ENCODE measurements around the gene SMIM21. TPM values are rescaled to one million over a fixed set of nuclear protein-coding genes. Genes with fewer than 3 reads are reported as not detected.

Gene SMIM21
- total RNA-seq, 2 donors from 2014 or later, result not detected

DNA sequence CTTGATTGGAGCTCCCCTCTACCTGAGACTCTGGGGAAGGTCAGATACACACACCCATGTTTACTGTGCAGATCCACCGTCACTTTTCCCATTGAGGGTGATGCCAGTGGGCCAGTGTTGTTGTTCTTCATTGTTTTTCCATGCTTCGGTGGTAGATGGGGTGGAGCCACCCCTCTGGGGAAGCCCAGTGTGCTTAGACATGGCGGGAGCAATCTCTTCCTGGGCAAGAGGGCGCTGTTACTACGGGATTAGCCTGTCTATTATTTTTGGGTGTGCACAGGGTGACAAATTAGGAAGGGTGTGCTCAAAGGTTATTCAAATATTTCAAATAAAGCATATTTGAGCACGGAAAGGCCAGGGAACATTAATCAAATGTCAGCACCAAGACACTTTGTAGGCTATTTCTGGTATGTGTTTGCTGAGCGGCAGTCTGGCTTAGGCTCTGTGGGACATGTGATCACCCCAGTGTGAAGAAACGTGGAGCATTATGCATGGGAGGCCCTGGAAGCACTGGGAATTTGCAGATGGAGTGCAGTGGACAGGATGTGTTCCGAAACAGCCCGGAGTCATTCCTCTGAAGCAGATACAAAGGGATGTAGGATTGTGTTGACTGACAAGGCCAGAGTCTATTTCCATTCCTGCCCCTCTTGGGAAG is 34.8 kb upstream of the SMIM21 start:
- DNase-seq, result no peak
- Histone ChIP-seq H3K4me1 (no peaks in the 10 kb centered on the region), H3K9ac (ENCODE audit: low read depth in 2 of 2, low read length in 2 of 2) (no peak overlapping the region), H3K36me3 (no peaks in the 10 kb centered on the region), H3K4me3 (no peak overlapping the region), H3K27me3 (no peaks in the 10 kb centered on the region), H3K27ac (no peak overlapping the region), H3K9me3 (no peaks in the 10 kb centered on the region)
- intact Hi-C loops (cut with DNase I), result no loop called here
- TF ChIP-seq, protein P1, sequence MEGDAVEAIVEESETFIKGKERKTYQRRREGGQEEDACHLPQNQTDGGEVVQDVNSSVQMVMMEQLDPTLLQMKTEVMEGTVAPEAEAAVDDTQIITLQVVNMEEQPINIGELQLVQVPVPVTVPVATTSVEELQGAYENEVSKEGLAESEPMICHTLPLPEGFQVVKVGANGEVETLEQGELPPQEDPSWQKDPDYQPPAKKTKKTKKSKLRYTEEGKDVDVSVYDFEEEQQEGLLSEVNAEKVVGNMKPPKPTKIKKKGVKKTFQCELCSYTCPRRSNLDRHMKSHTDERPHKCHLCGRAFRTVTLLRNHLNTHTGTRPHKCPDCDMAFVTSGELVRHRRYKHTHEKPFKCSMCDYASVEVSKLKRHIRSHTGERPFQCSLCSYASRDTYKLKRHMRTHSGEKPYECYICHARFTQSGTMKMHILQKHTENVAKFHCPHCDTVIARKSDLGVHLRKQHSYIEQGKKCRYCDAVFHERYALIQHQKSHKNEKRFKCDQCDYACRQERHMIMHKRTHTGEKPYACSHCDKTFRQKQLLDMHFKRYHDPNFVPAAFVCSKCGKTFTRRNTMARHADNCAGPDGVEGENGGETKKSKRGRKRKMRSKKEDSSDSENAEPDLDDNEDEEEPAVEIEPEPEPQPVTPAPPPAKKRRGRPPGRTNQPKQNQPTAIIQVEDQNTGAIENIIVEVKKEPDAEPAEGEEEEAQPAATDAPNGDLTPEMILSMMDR (IDR thresholded peaks at IDR 0.05), result no peak

DNA sequence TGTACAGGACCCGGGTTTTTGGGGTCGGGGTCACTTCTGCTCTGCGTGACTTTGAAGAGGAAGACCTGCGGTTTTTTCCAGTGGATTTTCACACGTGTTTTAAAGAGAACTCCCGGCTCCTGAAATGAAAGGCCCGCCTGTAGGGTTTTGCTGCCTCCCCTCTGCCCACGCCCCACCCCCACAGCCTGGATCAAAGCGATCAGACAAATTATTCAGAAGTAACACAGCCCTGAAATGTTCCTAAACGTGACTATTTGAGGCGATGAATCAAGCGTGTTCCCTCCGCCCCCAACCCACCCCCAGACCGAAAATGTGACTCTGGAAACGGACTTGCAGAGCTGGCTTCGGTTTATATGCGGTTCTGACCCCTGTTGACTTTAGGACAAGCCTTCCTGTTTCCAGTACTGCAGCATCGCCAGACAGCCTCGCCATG is 28.7 kb upstream of the SMIM21 start:
- Histone ChIP-seq H3K9me3 (no peaks in the 10 kb centered on the region), H3K4me3 (peak overlapping the region; percentile 37), H3K27ac (no peak overlapping the region), H3K4me1 (no peaks in the 10 kb centered on the region), H3K36me3 (no peaks in the 10 kb centered on the region), H3K27me3 (peaks cover 12% of the 10 kb centered on the region), H3K9ac (ENCODE audit: low read depth in 2 of 2, low read length in 2 of 2) (no peak overlapping the region)
- no peak for DNase-seq
- intact Hi-C loops (cut with DNase I), result no loop called here
- TF ChIP-seq, protein P1 (IDR thresholded peaks at IDR 0.05), result no peak

DNA sequence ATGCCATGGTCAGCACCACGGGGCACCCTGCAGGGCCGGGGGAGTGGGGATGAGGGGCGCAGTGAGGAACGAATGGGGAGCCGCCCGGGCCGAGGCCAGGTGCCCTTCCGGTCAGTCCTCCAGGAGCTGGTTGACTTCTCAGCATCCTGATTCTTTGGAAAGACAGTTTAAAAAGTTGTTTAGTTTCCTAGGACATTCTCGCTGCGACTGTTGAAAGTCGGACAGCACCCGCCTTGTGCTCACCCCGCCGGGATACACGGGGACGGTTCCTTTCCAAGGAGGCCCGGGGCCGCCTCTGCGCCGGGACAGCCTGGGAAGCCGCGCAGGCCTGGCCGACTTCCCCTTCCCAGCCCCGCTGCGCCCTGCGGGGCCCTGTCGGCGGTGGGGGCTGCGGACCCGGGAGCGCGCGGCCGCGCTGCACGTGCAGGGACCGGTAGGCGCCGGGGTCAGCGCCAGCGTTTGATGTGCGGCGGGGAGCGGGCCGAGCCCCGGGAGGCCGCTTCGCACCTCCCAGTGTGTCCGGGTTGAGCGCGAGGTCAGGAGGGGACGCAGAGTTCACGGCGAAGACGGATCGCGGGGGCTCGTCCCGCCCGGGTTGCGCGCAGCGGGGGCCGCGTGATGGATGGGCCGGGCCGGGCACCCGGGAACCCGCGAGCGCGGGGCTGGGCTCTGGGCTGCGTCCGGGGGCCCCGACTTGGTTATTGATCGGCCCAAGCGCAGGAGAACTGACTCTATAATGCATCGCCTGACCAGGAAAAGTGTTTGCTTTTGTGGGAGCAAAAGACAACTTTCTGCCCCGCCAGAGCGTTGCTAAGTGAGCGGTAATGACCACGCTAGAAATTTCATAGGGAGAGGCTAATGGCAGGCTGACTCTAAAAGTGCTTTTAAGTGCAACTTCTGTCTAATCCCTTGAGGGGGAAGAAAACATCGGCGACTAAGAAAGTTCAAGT is 28.0 kb upstream of the SMIM21 start:
- Histone ChIP-seq H3K27me3 (peaks cover 12% of the 10 kb centered on the region), H3K27ac (no peak overlapping the region), H3K9ac (ENCODE audit: low read depth in 2 of 2, low read length in 2 of 2) (peak overlapping the region in 1 of 2 donors; percentile 5), H3K9me3 (no peaks in the 10 kb centered on the region), H3K36me3 (no peaks in the 10 kb centered on the region), H3K4me3 (peak overlapping the region; percentile 37), H3K4me1 (no peaks in the 10 kb centered on the region)
- intact Hi-C loops (cut with DNase I), result no loop called here
- DNase-seq, result no peak
- TF ChIP-seq, protein P1 (IDR thresholded peaks at IDR 0.05), result no peak

DNA sequence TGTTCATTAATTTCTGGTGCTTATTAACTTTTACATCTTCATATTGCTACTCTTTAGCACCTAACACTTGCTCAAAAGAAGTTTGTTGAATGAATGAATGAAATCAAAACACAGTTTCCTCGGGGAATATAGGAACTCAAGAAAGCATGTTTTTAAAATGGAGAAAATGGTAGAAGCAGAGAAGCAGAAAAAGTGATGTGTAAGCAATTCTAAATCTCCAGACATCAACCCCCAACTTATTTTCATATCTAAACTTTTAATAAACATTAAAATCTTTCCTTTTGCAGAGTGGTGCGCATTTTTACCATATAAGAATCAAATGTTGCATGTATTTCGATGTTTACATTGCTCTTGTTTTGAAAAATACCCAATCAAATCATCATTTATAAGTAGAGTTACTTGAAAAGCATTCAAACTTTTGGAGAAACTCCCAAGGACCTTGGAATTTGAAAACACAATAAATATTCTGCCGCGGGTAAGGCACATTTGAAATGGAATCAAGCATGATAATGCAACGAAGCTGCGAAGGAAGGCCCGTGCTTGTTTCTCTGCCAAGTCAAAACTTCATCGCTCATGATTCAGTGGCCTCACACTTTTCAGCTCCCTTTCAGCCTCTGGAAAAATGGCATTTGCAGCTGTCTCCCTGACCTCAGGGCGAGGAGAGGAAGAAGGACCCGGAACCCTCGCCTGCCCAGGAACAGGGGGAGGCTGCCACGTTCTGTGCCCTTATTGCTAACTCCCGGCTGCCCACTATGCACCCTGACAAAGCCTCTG is 26.7 kb upstream of the SMIM21 start:
- no peak for DNase-seq
- Histone ChIP-seq H3K4me3 (no peak overlapping the region), H3K4me1 (no peaks in the 10 kb centered on the region), H3K27me3 (peaks cover 12% of the 10 kb centered on the region), H3K36me3 (no peaks in the 10 kb centered on the region), H3K9me3 (no peaks in the 10 kb centered on the region), H3K9ac (ENCODE audit: low read depth in 2 of 2, low read length in 2 of 2) (no peak overlapping the region), H3K27ac (no peak overlapping the region)
- TF ChIP-seq, protein P1 (IDR thresholded peaks at IDR 0.05), result no peak
- intact Hi-C loops (cut with DNase I), result no loop called here

DNA sequence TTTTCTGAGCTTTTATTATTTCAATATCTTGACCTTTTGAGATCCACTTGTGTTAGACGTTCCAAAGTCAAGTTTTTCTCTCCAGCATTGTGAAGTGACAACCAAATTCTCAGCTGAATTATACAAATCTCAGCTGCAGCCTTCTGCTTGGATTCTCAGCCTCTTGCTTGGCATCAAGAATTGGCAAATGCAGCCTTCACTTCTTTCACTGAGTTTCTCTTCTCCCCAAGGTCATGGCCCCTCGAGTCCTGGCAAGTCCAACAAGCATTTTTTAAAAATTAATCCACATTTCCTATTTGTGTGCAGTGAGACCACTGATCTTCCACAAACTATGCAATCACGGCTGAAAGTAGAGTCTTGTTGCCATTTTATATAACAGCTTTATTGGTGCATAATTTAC is 23.4 kb upstream of the SMIM21 start:
- Histone ChIP-seq H3K27ac (no peak overlapping the region), H3K4me3 (no peak overlapping the region), H3K9ac (ENCODE audit: low read depth in 2 of 2, low read length in 2 of 2) (no peak overlapping the region), H3K9me3 (no peaks in the 10 kb centered on the region), H3K27me3 (peaks cover 12% of the 10 kb centered on the region), H3K36me3 (no peaks in the 10 kb centered on the region), H3K4me1 (no peaks in the 10 kb centered on the region)
- TF ChIP-seq, protein P1 (IDR thresholded peaks at IDR 0.05), result no peak
- intact Hi-C loops (cut with DNase I), result no loop called here
- no peak for DNase-seq

Data from colonic mucosa (tissue), 4 donors.